GM18873 (cell line): ENCODE data around the gene KRT4.

Experiments used
- ATAC-seq: cut with Tn5 transposase; IDR thresholded peaks from one replicate; pipeline ENCODE4 v1.9.1; 2021; ENCODE audit warnings: mild to moderate bottlenecking, moderate library complexity, moderate number of reproducible peaks; ENCODE audit not compliant: unreplicated experiment, low FRiP score

KRT4 gene

GRCh38 chr12:52822771-52823510, 9.0 kb upstream of the KRT4 start:
- ATAC-seq, result no peak

GRCh38 chr12:52821826-52822660, 8.1 kb upstream of the KRT4 start:
- no peak for ATAC-seq

- ATAC-seq, result no peak
Observed at GRCh38 chr12:52821071-52821730, 7.3 kb upstream of the KRT4 start.

GRCh38 chr12:52820521-52820920, 6.6 kb upstream of the KRT4 start:
- ATAC-seq, result no peak

GRCh38 chr12:52819731-52820510, 6.0 kb upstream of the KRT4 start:
- no peak for ATAC-seq

GRCh38 chr12:52818887-52819420, 5.0 kb upstream of the KRT4 start:
- no peak for ATAC-seq

- no peak for ATAC-seq
Observed at GRCh38 chr12:52818388-52818787, 4.5 kb upstream of the KRT4 start.

- no peak for ATAC-seq
Observed at GRCh38 chr12:52817699-52818238, 3.9 kb upstream of the KRT4 start.

GRCh38 chr12:52817003-52817698, 3.2 kb upstream of the KRT4 start:
- no peak for ATAC-seq

- ATAC-seq, result no peak
Observed at GRCh38 chr12:52815676-52816588, 2.0 kb upstream of the KRT4 start.

GRCh38 chr12:52815161-52815560, 1.2 kb upstream of the KRT4 start:
- no peak for ATAC-seq

- no peak for ATAC-seq
Observed at GRCh38 chr12:52814710-52815155, 817 bp upstream of the KRT4 start.

GRCh38 chr12:52813203-52813819, 605 bp downstream of the KRT4 start:
- no peak for ATAC-seq

GRCh38 chr12:52812749-52813148, 1.2 kb downstream of the KRT4 start:
- no peak for ATAC-seq

- no peak for ATAC-seq
Observed at GRCh38 chr12:52812073-52812400, 1.9 kb downstream of the KRT4 start.

- ATAC-seq, result no peak
Observed at GRCh38 chr12:52811191-52812072, 2.5 kb downstream of the KRT4 start.

GRCh38 chr12:52810554-52810953, 3.4 kb downstream of the KRT4 start:
- no peak for ATAC-seq
